GM12878 (cell line): Measurements from ENCODE around the gene LRRC55. TPM values are rescaled to one million over a fixed set of nuclear protein-coding genes. Genes with fewer than 3 reads are reported as not detected.

ENCODE experiments used
- ATAC-seq: fragments of 200-7000 bp; cut with Tn5 transposase; 3 replicates; pipeline ENCODE4 v1.9.1; 2020; ENCODE audit warnings: mild to moderate bottlenecking, moderate library complexity
- BruUV-seq: library from RNA; stranded (reverse); fragments of 400-500 nt; replicated peaks from 2 replicates; lab custom pipeline; 2021; lab: Mats Ljungman, UMichigan
- CTCF ChIA-PET: fragments of 300-600 bp; sonication (Branson Sonifier 250); formaldehyde crosslinking; extraction: SDS; loops from one replicate; lab custom pipeline; 2021; ENCODE audit warnings: inconsistent platforms; lab: Yijun Ruan, JAX
- POLR2A ChIA-PET: fragments of 350-600 bp; formaldehyde crosslinking; extraction: SDS; loops from one replicate; lab custom pipeline; 2021; ENCODE audit warnings: inconsistent platforms; lab: Charles Lee
- RAD21 ChIA-PET: fragments of 300-600 bp; sonication (Branson Sonifier 250); formaldehyde crosslinking; loops from one replicate; lab custom pipeline; 2023; ENCODE audit warnings: antibody characterized with exemption; ENCODE audit not compliant: unreplicated experiment; lab: Charles Lee
- SMC1A ChIA-PET: fragments of 300-600 bp; sonication (Branson Sonifier 250); formaldehyde crosslinking; loops from one replicate; lab custom pipeline; 2023; ENCODE audit not compliant: unreplicated experiment, uncharacterized antibody; lab: Charles Lee
- DNase-seq: peaks from one replicate; pipeline ENCODE4 v3.0.0-alpha.2; 2011; ENCODE audit warnings: low read depth, low spot score
- FAIRE-seq: peaks from 3 replicates; lab custom pipeline; 2011; peaks lifted over from hg19 to GRCh38; lab: Jason Lieb, UNC
- H2AFZ ChIP-seq: 2 replicates; pipeline ENCODE4 v1.6.0; 2011; ENCODE audit warnings: low read depth, low read length, control low read depth; ENCODE audit not compliant: control insufficient read depth
- H3K27ac ChIP-seq: 2 replicates; pipeline ENCODE4 v1.5.1; 2011; ENCODE audit warnings: control low read depth; ENCODE audit not compliant: control insufficient read depth, insufficient read depth
- H3K27me3 ChIP-seq, 2 experiments: replicated peaks in 1 of 2; 2 replicates each; pipeline versions ENCODE4 v1.6.0 to v1.6.1; 2011; ENCODE audit warnings: low read length in 1 of 2; ENCODE audit not compliant: control insufficient read depth in 2 of 2, insufficient read depth in 2 of 2
- H3K36me3 ChIP-seq, 2 experiments: 2 replicates each; pipeline ENCODE4 v1.5.1; 2011; ENCODE audit warnings: low read length in 1 of 2; ENCODE audit not compliant: control insufficient read depth in 2 of 2, insufficient read depth in 2 of 2
- H3K4me1 ChIP-seq: 2 replicates; pipeline ENCODE4 v1.6.1; 2011; ENCODE audit warnings: mild to moderate bottlenecking, low read length, moderate library complexity, mixed read lengths; ENCODE audit not compliant: control insufficient read depth, insufficient read depth
- H3K4me2 ChIP-seq: 2 replicates; pipeline ENCODE4 v1.6.0; 2011; ENCODE audit warnings: control low read depth; ENCODE audit not compliant: control insufficient read depth, insufficient read depth
- H3K4me3 ChIP-seq: fragments of 200-600 bp; sonication (generic); 2 replicates; pipeline ENCODE4 v1.5.1; 2016
- H3K79me2 ChIP-seq: 2 replicates; pipeline ENCODE4 v1.6.0; 2011; ENCODE audit warnings: low read length; ENCODE audit not compliant: control insufficient read depth, insufficient read depth
- H3K9ac ChIP-seq: 2 replicates; pipeline ENCODE4 v1.8.0; 2011; ENCODE audit warnings: low read length, control low read depth, mixed read lengths; ENCODE audit not compliant: control insufficient read depth, insufficient read depth
- H3K9me3 ChIP-seq: replicated peaks from 3 replicates; pipeline ENCODE4 v1.5.1; 2011; ENCODE audit warnings: mild to moderate bottlenecking, low read length; ENCODE audit not compliant: control insufficient read depth, insufficient read depth
- H4K20me1 ChIP-seq: 2 replicates; pipeline ENCODE4 v1.6.0; 2011; ENCODE audit not compliant: control insufficient read depth, insufficient read depth
- BCL3 ChIP-seq: IDR thresholded peaks from 2 replicates; pipeline ENCODE4 v1.6.1; 2011; ENCODE audit warnings: borderline replicate concordance, low read depth, mild to moderate bottlenecking, moderate library complexity, low read length; ENCODE audit not compliant: insufficient read depth, poor library complexity, severe bottlenecking
- EED ChIP-seq: sonication (generic); IDR thresholded peaks from 2 replicates; pipeline ENCODE4 v1.6.1; 2016; ENCODE audit warnings: antibody characterized with exemption, low read depth
- ETV6 ChIP-seq, 2 experiments: fragments of 450-650 bp in 1 of 2; IDR thresholded peaks in 1 of 2; conservative IDR thresholded peaks in 1 of 2; 2 replicates each; pipeline ENCODE4 v1.6.1; 2014; ENCODE audit warnings: antibody characterized with exemption in 1 of 2, borderline replicate concordance in 1 of 2, low read depth in 1 of 2, mild to moderate bottlenecking in 1 of 2, moderate library complexity in 1 of 2
- GABPA ChIP-seq: IDR thresholded peaks from 2 replicates; pipeline ENCODE4 v1.6.1; 2014; ENCODE audit warnings: antibody characterized with exemption, low read depth, mild to moderate bottlenecking, inconsistent platforms
- HDGF ChIP-seq: fragments of 450-650 bp; IDR thresholded peaks from 2 replicates; pipeline ENCODE4 v1.6.1; 2016; ENCODE audit warnings: antibody characterized with exemption
- IRF3 ChIP-seq: fragments of 450-650 bp; IDR thresholded peaks from 2 replicates; pipeline ENCODE4 v1.6.1; 2014; ENCODE audit warnings: mild to moderate bottlenecking
- KAT2A ChIP-seq: conservative IDR thresholded peaks from 2 replicates; pipeline ENCODE4 v1.6.1; 2011; ENCODE audit warnings: low read depth, low read length; ENCODE audit not compliant: control insufficient read depth
- RAD21 ChIP-seq: IDR thresholded peaks from 2 replicates; pipeline ENCODE4 v1.6.1; 2011; ENCODE audit warnings: mild to moderate bottlenecking, low read depth, low read length, moderate library complexity; ENCODE audit not compliant: insufficient read depth
- SKIL ChIP-seq: fragments of 450-650 bp; IDR thresholded peaks from 2 replicates; pipeline ENCODE4 v1.6.1; 2017; ENCODE audit warnings: mild to moderate bottlenecking, low read depth, inconsistent platforms; ENCODE audit not compliant: poor library complexity, severe bottlenecking
- STAT1 ChIP-seq: fragments of 450-650 bp; conservative IDR thresholded peaks from 2 replicates; pipeline ENCODE4 v1.6.1; 2014; ENCODE audit warnings: antibody characterized with exemption, mild to moderate bottlenecking
- TCF3 ChIP-seq: IDR thresholded peaks from 2 replicates; pipeline ENCODE4 v1.6.1; 2012; ENCODE audit warnings: low read depth, mild to moderate bottlenecking, low read length, borderline replicate concordance; ENCODE audit not compliant: insufficient read depth
- TCF7 ChIP-seq: IDR thresholded peaks from 2 replicates; pipeline ENCODE4 v1.6.1; 2014; ENCODE audit warnings: antibody characterized with exemption, borderline replicate concordance
- WRNIP1 ChIP-seq: IDR thresholded peaks from 2 replicates; pipeline ENCODE4 v1.6.1; 2011; ENCODE audit warnings: low read depth, low read length, improper control_type of control experiment, borderline replicate concordance
- WGBS: methylation state at CpG from one replicate; pipeline ENCODE4 v1.1.6; 2016; ENCODE audit warnings: low lambda C conversion rate; ENCODE audit not compliant: insufficient replicate concordance, insufficient coverage; ENCODE audit errors: missing lambda C conversion rate; 5-methylcytosine and 5-hydroxymethylcytosine counted together
- in situ Hi-C: fragments of 300-500 bp; cut with MboI; formaldehyde crosslinking; loops from 9 replicates; pipeline ENCODE4 v1.14.3; 2018; ENCODE audit warnings: mixed read lengths
- intact Hi-C: fragments of 100-400 bp; cut with micrococcal nuclease; formaldehyde crosslinking; loops from one replicate; pipeline ENCODE4 v1.14.2; 2022; ENCODE audit not compliant: unreplicated experiment
- polyA plus RNA-seq, 11 experiments: library from polyadenylated mRNA; depleted of rRNA in 4 of 11; unstranded in 6 of 11; stranded (reverse) in 5 of 11; fragments of >200 nt; fragmentation: Nextera tagmentation in 4 of 11; fragmentation: Illumina TruSeq in 1 of 11; extraction: Ambion mirVana in 4 of 11; extraction: Trizol in 1 of 11; gene quantifications; 1 replicate in 1 of 11; 2 replicates in 10 of 11; pipeline versions ENCODE4 v1.2.1 to v1.2.3, GENCODE V29; 2011 to 2016; ENCODE audit warnings: inconsistent platforms in 2 of 11, missing spikeins in 2 of 11, low read depth in 1 of 11
- total RNA-seq, 4 experiments: library from RNA; depleted of rRNA in 3 of 4; stranded (reverse); fragments of >200 nt in 3 of 4; fragmentation: Illumina TruSeq in 1 of 4; extraction: Trizol in 1 of 4; gene quantifications; 2 replicates each; pipeline versions ENCODE4 v1.2.1 to v1.2.3, GENCODE V29; 2013 to 2021

Gene LRRC55
- total and polyA plus RNA-seq, 10 of the 15 experiments (the other 5 are each of a cell fraction or from before 2014, with no cell fraction given) = 0.01 to 0.04 TPM; not detected in 8

- DNase-seq (no peak), FAIRE-seq (no peak), ATAC-seq (no peak)
- Histone ChIP-seq H3K79me2 (no peaks in the 10 kb centered on the region), H3K9me3 (no peaks in the 10 kb centered on the region), H2AFZ (no peak overlapping the region), H4K20me1 (no peaks in the 10 kb centered on the region), H3K4me3 (no peak overlapping the region), H3K27me3 (no peaks in the 10 kb centered on the region; a peak in 1 of 4 replicates), H3K4me2 (no peak overlapping the region), H3K36me3 (no peaks in the 10 kb centered on the region), H3K27ac (no peak overlapping the region), H3K4me1 (no peaks in the 10 kb centered on the region), H3K9ac (no peak overlapping the region)
- SMC1A ChIA-PET = no interaction called here
- TF ChIP-seq IRF3 (no peak), TCF3 (no peak), STAT1 (no peak), TCF7 (no peak), GABPA (no peak), ETV6 (conservative IDR thresholded peaks at IDR 0.05 in 1 of 2, IDR thresholded peaks at IDR 0.05 in 1 of 2; ENCODE audit: borderline replicate concordance in 1 of 2, low read depth in 1 of 2) (no peak), BCL3 (no peak), SKIL (no peak), EED (no peak), KAT2A (no peak), RAD21 (no peak), WRNIP1 (no peak), HDGF (no peak)
- in situ Hi-C loops = no loop called here
- 2% methylated on average over 3 of the region's 3 CpGs for WGBS
- POLR2A ChIA-PET = no interaction called here
- intact Hi-C loops = no loop called here
- RAD21 ChIA-PET = no interaction called here
- BruUV-seq = no TSS peak
- CTCF ChIA-PET = interaction anchor here (1.9 kb wide), 1 partner anchor 36 kb away, joined by 11 read pairs; no protein-coding TSS in a partner anchor
Measured at GRCh38 chr11:57214494-57214893, 32.7 kb downstream of the LRRC55 start.
